Measurements from ENCODE around the gene CEMIP2.

DNA sequence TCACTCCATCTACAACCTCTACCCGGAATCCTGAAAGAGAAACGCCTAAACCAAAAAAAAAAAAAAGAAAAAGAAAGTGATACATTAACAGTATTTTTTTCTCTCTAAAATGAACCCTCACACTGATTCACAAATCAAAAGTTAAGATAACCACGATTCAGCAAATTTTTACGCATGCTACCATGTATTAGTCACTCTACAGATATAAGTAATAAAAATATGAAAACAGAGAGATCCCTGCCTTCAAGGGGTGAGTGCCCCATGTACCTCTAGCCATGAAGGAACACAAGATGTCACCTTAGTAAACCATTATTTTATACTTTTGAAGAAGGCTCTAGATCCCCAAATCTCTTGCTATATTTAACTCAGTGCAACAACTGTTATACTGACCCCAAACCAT, 33.4 kb downstream of the CEMIP2 start:
- TF ChIP-seq EZH2phosphoT487 (IDR thresholded peaks at IDR 0.05; ENCODE audit: borderline replicate concordance, low read length), result no peak
- TF ChIP-seq, protein P1, sequence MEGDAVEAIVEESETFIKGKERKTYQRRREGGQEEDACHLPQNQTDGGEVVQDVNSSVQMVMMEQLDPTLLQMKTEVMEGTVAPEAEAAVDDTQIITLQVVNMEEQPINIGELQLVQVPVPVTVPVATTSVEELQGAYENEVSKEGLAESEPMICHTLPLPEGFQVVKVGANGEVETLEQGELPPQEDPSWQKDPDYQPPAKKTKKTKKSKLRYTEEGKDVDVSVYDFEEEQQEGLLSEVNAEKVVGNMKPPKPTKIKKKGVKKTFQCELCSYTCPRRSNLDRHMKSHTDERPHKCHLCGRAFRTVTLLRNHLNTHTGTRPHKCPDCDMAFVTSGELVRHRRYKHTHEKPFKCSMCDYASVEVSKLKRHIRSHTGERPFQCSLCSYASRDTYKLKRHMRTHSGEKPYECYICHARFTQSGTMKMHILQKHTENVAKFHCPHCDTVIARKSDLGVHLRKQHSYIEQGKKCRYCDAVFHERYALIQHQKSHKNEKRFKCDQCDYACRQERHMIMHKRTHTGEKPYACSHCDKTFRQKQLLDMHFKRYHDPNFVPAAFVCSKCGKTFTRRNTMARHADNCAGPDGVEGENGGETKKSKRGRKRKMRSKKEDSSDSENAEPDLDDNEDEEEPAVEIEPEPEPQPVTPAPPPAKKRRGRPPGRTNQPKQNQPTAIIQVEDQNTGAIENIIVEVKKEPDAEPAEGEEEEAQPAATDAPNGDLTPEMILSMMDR (conservative IDR thresholded peaks at IDR 0.05; ENCODE audit: low read depth, low read length), result no peak
